Calu3 (cell line): ENCODE data around the gene OTULINL. TPM values are rescaled to one million over a fixed set of nuclear protein-coding genes. Genes with fewer than 3 reads are reported as not detected.

Source experiments
- BruUV-seq: library from RNA; stranded (reverse); fragments of 400-500 nt; replicated peaks from 2 replicates; lab custom pipeline; 2021; lab: Mats Ljungman, UMichigan
- CTCF ChIA-PET: fragments of 300-600 bp; sonication (Branson Sonifier 250); formaldehyde crosslinking; loops from one replicate; lab custom pipeline; 2022; ENCODE audit warnings: antibody characterized with exemption; lab: Charles Lee
- DNase-seq: peaks from one replicate; pipeline ENCODE4 v3.0.0; 2022
- H3K27ac Mint-ChIP-seq: one replicate; pipeline ENCODE4 v1.8.0; 2022; ENCODE audit warnings: mixed read lengths; ENCODE audit not compliant: unreplicated experiment
- H3K27me3 Mint-ChIP-seq: one replicate; pipeline ENCODE4 v1.8.0; 2022; ENCODE audit warnings: mixed read lengths; ENCODE audit not compliant: unreplicated experiment
- H3K36me3 Mint-ChIP-seq: one replicate; pipeline ENCODE4 v1.8.0; 2022; ENCODE audit warnings: mild to moderate bottlenecking, moderate library complexity, mixed read lengths; ENCODE audit not compliant: insufficient read depth, unreplicated experiment
- H3K4me1 Mint-ChIP-seq: one replicate; pipeline ENCODE4 v1.8.0; 2022; ENCODE audit warnings: mild to moderate bottlenecking, low read depth, mixed read lengths; ENCODE audit not compliant: unreplicated experiment
- H3K4me3 Mint-ChIP-seq: one replicate; pipeline ENCODE4 v1.8.0; 2022; ENCODE audit warnings: mild to moderate bottlenecking, low read depth, moderate library complexity, mixed read lengths; ENCODE audit not compliant: unreplicated experiment
- H3K9me3 Mint-ChIP-seq: one replicate; pipeline ENCODE4 v1.8.0; 2022; ENCODE audit warnings: low read depth, mixed read lengths; ENCODE audit not compliant: unreplicated experiment
- intact Hi-C: fragments of 100-400 bp; cut with micrococcal nuclease; formaldehyde crosslinking; loops from one replicate; pipeline ENCODE4 v1.10.0; 2022; ENCODE audit not compliant: unreplicated experiment
- total RNA-seq: library from RNA; stranded (reverse); gene quantifications from 2 replicates; pipeline ENCODE4 v1.2.3, GENCODE V29; 2022
- TF ChIP-seq, protein P1 (sequence below): fragments of 200-600 bp; IDR thresholded peaks from one replicate; pipeline ENCODE4 v1.8.0; 2022; ENCODE audit warnings: antibody characterized with exemption; ENCODE audit not compliant: unreplicated experiment

Gene OTULINL
- total RNA-seq, 1 experiment from 2014 or later: 5.3 TPM

DNA sequence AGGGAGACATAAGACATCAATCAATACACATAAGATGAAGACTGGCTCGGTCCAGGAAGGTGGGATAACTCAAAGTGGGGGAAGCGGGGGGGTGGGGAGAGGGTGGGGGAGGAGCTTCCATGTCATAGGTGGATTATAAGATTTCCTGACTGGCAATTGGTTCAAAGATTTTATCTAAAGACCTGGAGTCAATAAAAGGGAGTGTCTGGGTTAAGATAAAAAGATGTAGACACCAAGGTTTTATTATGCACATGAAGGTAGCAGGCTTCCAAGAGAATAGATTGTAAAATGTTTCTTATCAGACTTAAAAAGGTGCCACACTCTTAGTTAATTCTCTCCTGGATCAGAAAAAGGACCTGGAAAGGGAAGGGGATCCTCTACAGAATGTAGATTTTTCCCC lies 25.6 kb upstream of the OTULINL start:
- CTCF ChIA-PET: no interaction called here
- intact Hi-C loops: no loop called here
- Mint-ChIP-seq H3K9me3 (no peaks in the 10 kb centered on the region), H3K27ac (no peak overlapping the region), H3K4me3 (no peak overlapping the region), H3K27me3 (peaks cover 14% of the 10 kb centered on the region), H3K4me1 (no peaks in the 10 kb centered on the region), H3K36me3 (no peaks in the 10 kb centered on the region)
- no peak for DNase-seq
- BruUV-seq: no TSS peak
- TF ChIP-seq, protein P1, sequence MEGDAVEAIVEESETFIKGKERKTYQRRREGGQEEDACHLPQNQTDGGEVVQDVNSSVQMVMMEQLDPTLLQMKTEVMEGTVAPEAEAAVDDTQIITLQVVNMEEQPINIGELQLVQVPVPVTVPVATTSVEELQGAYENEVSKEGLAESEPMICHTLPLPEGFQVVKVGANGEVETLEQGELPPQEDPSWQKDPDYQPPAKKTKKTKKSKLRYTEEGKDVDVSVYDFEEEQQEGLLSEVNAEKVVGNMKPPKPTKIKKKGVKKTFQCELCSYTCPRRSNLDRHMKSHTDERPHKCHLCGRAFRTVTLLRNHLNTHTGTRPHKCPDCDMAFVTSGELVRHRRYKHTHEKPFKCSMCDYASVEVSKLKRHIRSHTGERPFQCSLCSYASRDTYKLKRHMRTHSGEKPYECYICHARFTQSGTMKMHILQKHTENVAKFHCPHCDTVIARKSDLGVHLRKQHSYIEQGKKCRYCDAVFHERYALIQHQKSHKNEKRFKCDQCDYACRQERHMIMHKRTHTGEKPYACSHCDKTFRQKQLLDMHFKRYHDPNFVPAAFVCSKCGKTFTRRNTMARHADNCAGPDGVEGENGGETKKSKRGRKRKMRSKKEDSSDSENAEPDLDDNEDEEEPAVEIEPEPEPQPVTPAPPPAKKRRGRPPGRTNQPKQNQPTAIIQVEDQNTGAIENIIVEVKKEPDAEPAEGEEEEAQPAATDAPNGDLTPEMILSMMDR: no peak

DNA sequence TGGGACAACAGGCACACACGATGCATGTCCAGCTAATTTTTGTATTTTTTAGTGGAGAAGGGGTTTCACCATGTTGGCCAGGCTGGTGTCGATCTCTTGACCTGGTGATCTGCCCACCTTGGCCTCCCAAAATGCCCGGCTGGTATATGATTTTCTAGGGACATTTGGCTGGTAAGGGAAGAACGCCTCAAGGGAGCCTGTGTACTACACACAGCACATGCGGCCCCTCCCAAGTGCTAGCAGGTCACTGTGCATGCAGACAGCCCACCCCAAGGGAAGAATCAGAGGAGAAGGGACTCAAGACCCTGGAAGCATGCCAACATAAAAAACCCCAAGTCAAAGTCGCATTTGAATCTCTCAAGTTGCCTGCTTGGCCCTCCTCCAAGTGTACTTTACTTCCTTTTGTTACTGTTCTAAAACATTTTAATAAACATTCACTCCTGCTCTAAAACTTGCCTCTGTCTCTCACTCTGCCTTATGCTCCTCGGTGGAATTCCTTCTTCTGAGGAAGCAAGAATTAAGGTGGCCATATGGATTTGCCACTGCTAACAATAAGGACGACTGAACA lies 24.3 kb upstream of the OTULINL start:
- BruUV-seq: no TSS peak
- Mint-ChIP-seq H3K4me3 (no peak overlapping the region), H3K4me1 (no peaks in the 10 kb centered on the region), H3K36me3 (no peaks in the 10 kb centered on the region), H3K27me3 (peaks cover 13% of the 10 kb centered on the region), H3K9me3 (no peaks in the 10 kb centered on the region), H3K27ac (no peak overlapping the region)
- intact Hi-C loops: no loop called here
- CTCF ChIA-PET: no interaction called here
- TF ChIP-seq, protein P1: no peak
- peak; percentile 4 for DNase-seq

DNA sequence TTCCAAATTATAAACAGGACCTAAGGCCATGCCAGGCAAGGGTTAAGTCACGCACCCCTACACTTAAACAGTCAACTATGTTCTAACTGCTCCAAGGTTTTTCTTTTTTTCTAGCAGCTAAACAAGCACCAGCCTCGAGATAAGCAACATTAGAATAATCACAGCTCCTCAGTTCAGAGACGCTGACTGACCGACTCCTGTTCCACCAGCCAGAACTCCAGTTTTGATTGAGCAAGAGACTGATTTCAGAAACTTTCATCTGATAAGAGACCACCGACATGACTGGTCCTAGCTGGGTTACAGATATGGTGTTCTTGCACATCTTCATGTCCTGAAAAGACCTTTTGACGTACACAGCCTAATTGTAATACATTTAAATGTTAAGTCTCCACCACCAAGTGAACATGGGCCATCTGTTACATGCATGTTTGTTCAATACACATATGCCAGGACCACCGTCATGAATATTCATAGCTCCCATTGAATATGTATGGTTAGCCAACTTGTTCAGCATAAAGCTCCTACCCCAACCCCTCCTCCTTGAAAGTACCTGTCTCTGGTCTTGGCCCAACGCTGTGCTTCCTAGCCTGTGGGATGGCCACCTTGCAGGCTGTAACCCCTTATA lies 23.7 kb upstream of the OTULINL start:
- intact Hi-C loops: no loop called here
- Mint-ChIP-seq H3K27ac (no peak overlapping the region), H3K27me3 (peaks cover 13% of the 10 kb centered on the region), H3K9me3 (no peaks in the 10 kb centered on the region), H3K4me1 (no peaks in the 10 kb centered on the region), H3K4me3 (no peak overlapping the region), H3K36me3 (no peaks in the 10 kb centered on the region)
- no peak for DNase-seq
- CTCF ChIA-PET: interaction anchor here (0.7 kb wide), 1 partner anchor 707 kb away, joined by 3 read pairs; no protein-coding TSS in a partner anchor
- TF ChIP-seq, protein P1: no peak
- BruUV-seq: no TSS peak

DNA sequence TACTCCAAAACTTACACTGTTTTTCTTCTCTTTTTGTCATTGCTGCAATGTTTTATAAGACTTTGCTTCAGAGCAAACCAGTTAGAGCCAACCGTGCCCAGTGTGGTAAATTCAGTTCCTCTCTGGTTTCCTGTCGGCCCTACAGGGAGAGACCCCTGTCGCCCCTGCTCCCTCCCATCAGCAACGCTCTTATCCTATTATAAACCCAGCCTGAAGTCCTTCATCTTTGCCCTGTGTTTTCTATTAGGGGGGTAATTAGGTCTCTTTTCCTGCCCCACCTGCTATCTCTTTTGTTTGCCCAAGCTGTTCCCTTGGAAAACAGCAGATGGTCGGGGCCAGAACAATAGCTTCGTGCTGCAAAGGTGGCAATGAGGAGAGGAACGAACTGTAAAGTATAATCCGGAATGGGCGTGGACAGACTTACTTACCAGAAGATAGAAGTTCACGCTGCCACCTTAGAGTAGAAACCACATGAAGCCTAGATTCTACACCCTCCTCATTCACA lies 21.4 kb upstream of the OTULINL start:
- H3K27ac Mint-ChIP-seq: no peak overlapping the region
- intact Hi-C loops: no loop called here
- no TSS peak for BruUV-seq
- TF ChIP-seq, protein P1: no peak
- DNase-seq: no peak
- CTCF ChIA-PET: no interaction called here
- H3K27me3 Mint-ChIP-seq: peaks cover 13% of the 10 kb centered on the region
- no peaks in the 10 kb centered on the region for H3K4me1 Mint-ChIP-seq
- H3K9me3 Mint-ChIP-seq: no peaks in the 10 kb centered on the region
- H3K36me3 Mint-ChIP-seq: no peaks in the 10 kb centered on the region
- H3K4me3 Mint-ChIP-seq: no peak overlapping the region
